Stomach (tissue), 9 donors: ENCODE measurements around the gene OLFM2. TPM values are rescaled to one million over a fixed set of nuclear protein-coding genes. Genes with fewer than 3 reads are reported as not detected.

Experiments
- DNase-seq, 2 donors: peaks; one replicate each; pipeline versions ENCODE4 v3.0.0 to v3.0.0-alpha.2; 2013 to 2019
- H3K27ac ChIP-seq, 5 donors: fragments of 200-600 bp in 4 of 5; sonication (generic) in 4 of 5; one replicate each; pipeline ENCODE4 v1.5.1; 2013 to 2019; ENCODE audit warnings: mild to moderate bottlenecking in 1 of 5, moderate library complexity in 1 of 5
- H3K27me3 ChIP-seq, 3 donors: fragments of 200-600 bp; sonication (generic); one replicate each; pipeline ENCODE4 v1.5.1; 2017 to 2019; ENCODE audit warnings: mixed run types in 1 of 3
- H3K36me3 ChIP-seq, 4 donors: fragments of 200-600 bp; sonication (generic); 1 replicate in 3 of 4; 2 replicates in 1 of 4; pipeline ENCODE4 v1.5.1; 2016 to 2019
- H3K4me1 ChIP-seq, 4 donors: fragments of 200-600 bp; sonication (generic); one replicate each; pipeline ENCODE4 v1.5.1; 2016 to 2019
- H3K4me3 ChIP-seq, 4 donors: fragments of 200-600 bp; sonication (generic) in 3 of 4; one replicate each; pipeline ENCODE4 v1.5.1; 2016 to 2019; ENCODE audit warnings: mild to moderate bottlenecking in 1 of 4
- H3K9me3 ChIP-seq, 4 donors: fragments of 200-600 bp; sonication (generic); one replicate each; pipeline ENCODE4 v1.5.1; 2016 to 2019
- EP300 ChIP-seq: sonication (generic); formaldehyde crosslinking; IDR thresholded peaks from one replicate; pipeline ENCODE4 v1.6.1; 2017; ENCODE audit warnings: antibody characterized with exemption
- POLR2A ChIP-seq, 4 donors: fragments of 450-650 bp; IDR thresholded peaks; one replicate each; pipeline ENCODE4 v1.6.1; 2016; ENCODE audit warnings: antibody characterized with exemption in 4 of 4, control low read depth in 2 of 4, mild to moderate bottlenecking in 1 of 4, moderate library complexity in 1 of 4
- POLR2AphosphoS5 ChIP-seq, 3 donors: sonication (generic); formaldehyde crosslinking; IDR thresholded peaks; one replicate each; pipeline ENCODE4 v1.6.1; 2016; ENCODE audit warnings: antibody characterized with exemption in 3 of 3
- whole genome bisulfite sequencing, 5 donors: extraction: QIAGEN DNeasy Blood & Tissue Kit in 3 of 5; methylation state at CpG; one replicate each; pipeline versions ENCODE4 v1.1.5 to v1.1.7; 2013 to 2018; 5-methylcytosine and 5-hydroxymethylcytosine counted together
- intact Hi-C: fragments of 100-400 bp; cut with DNase I; formaldehyde crosslinking; loops from one replicate; pipeline ENCODE4 v1.15.1; 2023; ENCODE audit warnings: low total_unique reads
- polyA plus RNA-seq, 3 donors: library from polyadenylated mRNA; stranded (reverse); fragments of 200-250 nt; gene quantifications; one replicate each; pipeline ENCODE4 v1.2.3, GENCODE V29; 2013
- total RNA-seq, 5 donors: library from RNA; depleted of rRNA; stranded (reverse); fragments of >200 nt; gene quantifications; one replicate each; pipeline versions ENCODE4 v1.1.0 to v1.2.3, GENCODE V29; 2014 to 2016
- TF ChIP-seq, protein P1 (sequence below), 7 experiments: fragments of 450-650 bp in 4 of 7; fragments of 200-600 bp in 3 of 7; sonication (generic) in 3 of 7; IDR thresholded peaks; one replicate each; pipeline ENCODE4 v1.5.1; 2016 to 2019; ENCODE audit warnings: antibody characterized with exemption in 7 of 7, control low read depth in 2 of 7, mild to moderate bottlenecking in 1 of 7
- donor health status: healthy with polysubstance abuse.
- donor health status: Bipolar disorder and iron deficiency.
- donor health status: healthy.

The OLFM2 gene
- total and polyA plus RNA-seq, 8 donors = 1.7 to 15.4 (median 6.0) TPM; not detected in 2

DNA sequence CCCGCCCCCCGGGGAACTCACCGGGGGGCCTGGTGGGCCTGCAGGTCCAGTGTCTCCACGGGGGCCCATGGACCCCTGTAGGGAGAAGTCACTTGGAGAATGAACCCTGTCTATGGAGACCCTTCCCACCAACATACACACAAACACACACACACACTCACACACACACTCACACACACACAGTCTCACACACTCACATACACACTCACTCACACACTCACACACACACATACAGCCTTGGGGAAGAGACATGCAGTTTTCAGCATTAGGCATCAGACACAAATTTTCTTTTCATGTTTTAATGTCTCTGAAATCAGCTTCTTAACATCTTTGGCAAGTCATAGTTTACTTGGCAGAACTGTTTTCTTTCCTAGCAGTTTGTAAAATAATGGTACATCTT is 31.0 kb upstream of the OLFM2 start:
- no peak for TF ChIP-seq POLR2A (IDR thresholded peaks at IDR 0.05)
- no peak for TF ChIP-seq POLR2AphosphoS5 (IDR thresholded peaks at IDR 0.05)
- TF ChIP-seq, protein P1, sequence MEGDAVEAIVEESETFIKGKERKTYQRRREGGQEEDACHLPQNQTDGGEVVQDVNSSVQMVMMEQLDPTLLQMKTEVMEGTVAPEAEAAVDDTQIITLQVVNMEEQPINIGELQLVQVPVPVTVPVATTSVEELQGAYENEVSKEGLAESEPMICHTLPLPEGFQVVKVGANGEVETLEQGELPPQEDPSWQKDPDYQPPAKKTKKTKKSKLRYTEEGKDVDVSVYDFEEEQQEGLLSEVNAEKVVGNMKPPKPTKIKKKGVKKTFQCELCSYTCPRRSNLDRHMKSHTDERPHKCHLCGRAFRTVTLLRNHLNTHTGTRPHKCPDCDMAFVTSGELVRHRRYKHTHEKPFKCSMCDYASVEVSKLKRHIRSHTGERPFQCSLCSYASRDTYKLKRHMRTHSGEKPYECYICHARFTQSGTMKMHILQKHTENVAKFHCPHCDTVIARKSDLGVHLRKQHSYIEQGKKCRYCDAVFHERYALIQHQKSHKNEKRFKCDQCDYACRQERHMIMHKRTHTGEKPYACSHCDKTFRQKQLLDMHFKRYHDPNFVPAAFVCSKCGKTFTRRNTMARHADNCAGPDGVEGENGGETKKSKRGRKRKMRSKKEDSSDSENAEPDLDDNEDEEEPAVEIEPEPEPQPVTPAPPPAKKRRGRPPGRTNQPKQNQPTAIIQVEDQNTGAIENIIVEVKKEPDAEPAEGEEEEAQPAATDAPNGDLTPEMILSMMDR (IDR thresholded peaks at IDR 0.05) = no peak
- TF ChIP-seq EP300 = no peak
- no peak for DNase-seq
- Histone ChIP-seq H3K36me3 (peaks cover 0 to 26% (median under 1%) of the 10 kb centered on the region in 4 donors), H3K4me1 (peaks cover 0 to 5% (median 0%) of the 10 kb centered on the region in 4 donors), H3K27me3 (peaks cover 0 to 72% (median 19%) of the 10 kb centered on the region in 3 donors), H3K9me3 (no peaks in the 10 kb centered on the region), H3K4me3 (no peak overlapping the region), H3K27ac (no peak overlapping the region)
- 40 to 65% (median 55%) methylated on average over 2 to 4 of the region's 4 CpGs for WGBS, 5 donors
- intact Hi-C loops = no loop called here

DNA sequence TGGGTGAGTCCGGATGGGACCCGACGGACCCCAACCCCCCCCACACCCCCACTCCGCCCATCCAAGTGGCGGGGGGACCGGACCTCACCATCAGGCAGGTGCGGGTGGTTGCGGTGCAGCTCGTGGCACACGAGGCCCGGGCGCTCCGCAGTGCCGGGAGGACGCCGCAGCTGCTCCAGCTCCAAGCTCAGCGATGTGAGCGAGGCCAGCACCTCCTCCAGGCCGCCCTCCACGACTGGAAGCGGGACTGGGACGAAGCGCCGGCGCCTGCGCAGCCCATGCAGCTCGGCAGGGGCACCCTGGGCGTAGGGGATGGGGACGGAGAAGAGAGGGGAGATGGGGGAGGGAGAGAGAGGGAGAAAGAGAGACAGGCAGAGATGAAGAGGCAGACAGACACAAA is 30.1 kb upstream of the OLFM2 start:
- no peak overlapping the region for H3K4me3 ChIP-seq
- TF ChIP-seq, protein P1 (IDR thresholded peaks at IDR 0.05) = no peak
- no peak for TF ChIP-seq POLR2A (IDR thresholded peaks at IDR 0.05)
- no peak for TF ChIP-seq EP300
- TF ChIP-seq POLR2AphosphoS5 (IDR thresholded peaks at IDR 0.05) = no peak
- no peak for DNase-seq
- H3K4me1 ChIP-seq = peaks cover 0 to 5% (median 0%) of the 10 kb centered on the region in 4 donors
- no peak overlapping the region for H3K27ac ChIP-seq
- intact Hi-C loops = no loop called here
- no peaks in the 10 kb centered on the region for H3K9me3 ChIP-seq
- H3K36me3 ChIP-seq = peaks cover 0 to 26% (median 0%) of the 10 kb centered on the region in 4 donors
- WGBS, 5 donors = 6 to 16% (median 11%) methylated on average over 16 to 29 of the region's 29 CpGs
- H3K27me3 ChIP-seq = peaks cover 0 to 74% (median 19%) of the 10 kb centered on the region in 3 donors

DNA sequence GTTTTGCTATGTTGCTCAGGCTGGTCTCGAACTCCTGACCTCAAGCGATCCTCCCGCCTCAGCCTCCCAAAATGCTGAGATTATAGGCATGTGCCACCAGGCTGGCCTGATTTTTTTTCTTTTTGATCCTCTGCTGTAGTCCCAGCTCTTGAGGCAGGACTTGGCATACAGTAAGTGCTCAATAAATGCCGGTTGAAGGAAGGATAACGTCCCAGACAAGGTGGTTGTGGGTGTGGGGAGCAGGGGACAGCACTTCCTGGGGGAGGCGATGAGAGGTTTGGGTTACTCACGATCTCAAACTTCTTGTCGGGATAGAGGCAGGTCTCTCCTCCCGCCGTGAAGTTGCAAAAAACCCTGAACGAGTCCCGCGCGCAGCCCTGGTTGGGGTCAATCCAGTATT is 29.7 kb upstream of the OLFM2 start:
- TF ChIP-seq, protein P1 (IDR thresholded peaks at IDR 0.05) = no peak
- TF ChIP-seq POLR2A (IDR thresholded peaks at IDR 0.05) (no peak), POLR2AphosphoS5 (IDR thresholded peaks at IDR 0.05) (no peak)
- 31 to 45% (median 36%) methylated on average over 12 to 14 of the region's 14 CpGs for WGBS, 5 donors
- Histone ChIP-seq H3K27me3 (peaks cover 0 to 77% (median 19%) of the 10 kb centered on the region in 3 donors), H3K27ac (no peak overlapping the region), H3K9me3 (no peaks in the 10 kb centered on the region), H3K36me3 (peaks cover 0 to 28% (median 0%) of the 10 kb centered on the region in 4 donors), H3K4me1 (peaks cover 0 to 5% (median 0%) of the 10 kb centered on the region in 4 donors), H3K4me3 (no peak overlapping the region)
- intact Hi-C loops = no loop called here
- no peak for DNase-seq

DNA sequence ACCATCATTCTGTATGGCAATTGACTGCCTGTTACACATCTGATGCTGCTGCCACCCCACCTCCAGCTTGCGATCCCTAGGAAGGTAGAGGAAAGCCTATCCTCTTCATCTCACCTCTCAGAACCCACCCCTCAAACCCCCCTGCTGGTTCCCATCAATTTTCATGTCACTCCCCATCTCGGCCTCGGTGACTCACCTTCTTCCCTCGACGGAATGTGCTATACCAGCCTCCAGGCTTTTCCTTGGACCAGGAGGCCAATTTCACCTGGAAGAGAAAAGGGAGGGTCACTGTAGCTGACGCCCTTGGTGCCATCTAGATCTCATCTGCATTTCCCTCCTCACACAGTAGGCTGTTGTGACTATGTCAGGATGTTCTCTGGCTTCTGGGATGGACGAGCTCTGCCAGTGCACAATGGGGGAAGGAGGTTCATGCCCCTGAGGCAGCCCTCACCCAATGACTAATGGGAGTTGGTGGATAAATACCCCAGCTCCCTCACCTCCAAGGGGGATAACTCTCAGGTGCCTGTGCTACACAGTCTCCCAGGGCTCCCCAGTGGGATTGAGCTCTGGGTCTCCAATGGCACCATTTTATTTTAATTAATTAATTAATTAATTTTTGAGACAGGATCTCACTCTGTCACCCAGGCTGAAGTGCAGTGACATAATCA is 26.4 kb upstream of the OLFM2 start:
- no peak overlapping the region for H3K27ac ChIP-seq
- peaks cover 0 to 5% (median 0%) of the 10 kb centered on the region in 4 donors for H3K4me1 ChIP-seq
- H3K4me3 ChIP-seq = no peak overlapping the region
- TF ChIP-seq POLR2A (IDR thresholded peaks at IDR 0.05) (no peak), EP300 (no peak), POLR2AphosphoS5 (IDR thresholded peaks at IDR 0.05) (no peak)
- TF ChIP-seq, protein P1 (IDR thresholded peaks at IDR 0.05) = no peak
- H3K36me3 ChIP-seq = peaks cover 0 to 19% (median 3%) of the 10 kb centered on the region in 4 donors
- 31 to 43% (median 41%) methylated on average over 7 of the region's 7 CpGs for WGBS, 5 donors
- no peak for DNase-seq
- peaks cover 0 to 81% (median 15%) of the 10 kb centered on the region in 3 donors for H3K27me3 ChIP-seq
- no peaks in the 10 kb centered on the region for H3K9me3 ChIP-seq
- intact Hi-C loops = no loop called here
